GM19035 (cell line): ENCODE results near the gene NOSTRIN.
"Not testable (repeated sequence)": the region's sequence is repeated elsewhere in the genome, so short reads cannot be mapped to it uniquely, and the experiment has no call there.

Experiments
- ATAC-seq: cut with Tn5 transposase; IDR thresholded peaks from one replicate; pipeline ENCODE4 v1.9.1; 2021; ENCODE audit not compliant: unreplicated experiment

NOSTRIN gene

GRCh38 chr2:168816369-168816768, 13.9 kb downstream of the NOSTRIN start:
- no peak for ATAC-seq

GRCh38 chr2:168819050-168819715, 16.7 kb downstream of the NOSTRIN start:
- no peak for ATAC-seq

DNA sequence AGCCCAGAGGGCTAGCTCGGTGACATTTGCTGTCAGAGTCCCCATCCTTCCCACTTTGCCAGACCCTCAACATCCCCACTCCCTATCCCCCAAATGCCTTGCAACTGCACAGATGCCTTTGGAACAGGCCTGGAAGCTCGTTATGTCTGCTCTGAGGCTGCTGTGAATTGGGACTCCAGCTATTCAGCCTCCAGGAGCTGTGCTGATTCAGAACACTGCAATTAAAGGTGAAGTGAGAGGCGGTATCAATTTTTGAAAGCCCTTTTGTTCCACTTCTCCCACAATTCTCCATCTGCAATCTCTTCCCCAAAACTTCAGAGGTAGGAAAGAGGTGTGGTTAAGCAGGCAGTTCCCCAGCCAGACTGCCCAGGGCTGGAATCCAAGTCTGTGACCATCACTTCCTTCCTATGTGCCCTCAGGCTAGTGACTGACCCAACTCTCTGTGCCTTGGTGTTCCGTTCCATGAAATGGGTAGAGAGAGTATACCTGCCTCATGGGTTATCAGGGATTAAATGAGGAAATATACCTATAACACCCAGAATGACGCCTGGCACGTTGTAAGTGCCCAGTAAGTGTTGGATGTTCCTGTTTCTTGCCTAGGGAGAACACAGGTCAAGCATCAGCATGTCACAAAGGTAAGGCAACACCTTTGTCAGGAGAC, 17.5 kb downstream of the NOSTRIN start:
- ATAC-seq: no peak

DNA sequence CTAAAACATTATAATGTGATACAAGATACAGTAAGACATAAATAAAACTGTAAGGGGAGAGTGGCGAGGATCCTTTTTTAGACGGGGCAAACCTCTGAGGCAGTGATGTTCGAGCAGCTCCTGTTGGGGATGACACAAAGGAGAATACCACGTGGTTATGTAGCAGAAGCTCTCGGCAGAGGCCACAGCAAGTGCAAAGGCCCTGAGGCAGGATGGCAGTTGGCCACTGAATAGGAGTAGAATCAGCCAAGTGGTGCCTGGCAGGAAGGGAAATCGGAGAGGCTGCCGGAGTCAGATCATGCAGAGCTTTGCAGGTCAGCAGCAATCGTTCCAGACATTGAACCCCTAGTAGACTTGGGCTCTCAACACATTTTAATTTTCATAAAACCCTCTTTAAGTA, 19.1 kb downstream of the NOSTRIN start:
- no peak for ATAC-seq

- no peak for ATAC-seq
Measured at GRCh38 chr2:168821992-168822391, 19.6 kb downstream of the NOSTRIN start.

- no peak for ATAC-seq
Measured at GRCh38 chr2:168825126-168825525, 22.7 kb downstream of the NOSTRIN start.

DNA sequence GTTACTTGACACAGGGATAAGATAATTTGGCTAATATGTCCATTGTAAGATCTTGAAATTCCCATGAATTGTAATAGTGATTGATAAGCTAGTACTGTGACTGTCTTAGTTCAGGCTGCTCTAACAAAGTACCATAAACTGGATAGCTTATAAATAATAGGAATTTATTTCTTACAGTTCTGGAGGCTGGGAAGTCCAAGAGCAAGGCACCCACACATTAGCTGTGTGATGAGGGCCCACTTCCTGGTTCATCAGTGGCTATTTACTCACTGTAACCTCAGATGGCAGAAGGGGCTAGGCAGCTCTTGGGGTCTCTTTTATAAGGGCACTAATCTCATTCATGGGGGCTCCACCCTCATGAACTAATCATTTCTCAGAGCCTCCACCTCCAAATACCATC, 28.5 kb downstream of the NOSTRIN start:
- no peak for ATAC-seq

- ATAC-seq: no peak
Measured at GRCh38 chr2:168831662-168832061, 29.2 kb downstream of the NOSTRIN start.

DNA sequence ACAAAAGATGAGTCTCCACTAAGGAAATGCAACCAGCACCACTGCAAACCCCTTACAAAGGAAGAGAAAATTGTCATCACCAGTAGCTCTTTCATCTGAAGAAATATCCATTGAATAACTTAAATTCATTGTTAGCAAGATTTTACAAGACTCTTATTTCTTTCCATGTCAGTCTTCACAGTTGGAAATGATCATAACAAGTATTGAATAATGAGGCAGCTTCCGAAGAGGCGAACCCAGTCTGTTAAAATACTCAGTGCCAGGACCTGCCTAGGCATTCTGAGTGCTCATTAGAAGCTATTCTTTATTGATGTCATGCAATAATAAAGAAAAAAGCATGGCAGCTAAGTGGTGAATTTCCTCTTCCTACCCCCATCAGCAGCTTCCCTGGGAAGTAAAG, 33.5 kb downstream of the NOSTRIN start:
- no peak for ATAC-seq

DNA sequence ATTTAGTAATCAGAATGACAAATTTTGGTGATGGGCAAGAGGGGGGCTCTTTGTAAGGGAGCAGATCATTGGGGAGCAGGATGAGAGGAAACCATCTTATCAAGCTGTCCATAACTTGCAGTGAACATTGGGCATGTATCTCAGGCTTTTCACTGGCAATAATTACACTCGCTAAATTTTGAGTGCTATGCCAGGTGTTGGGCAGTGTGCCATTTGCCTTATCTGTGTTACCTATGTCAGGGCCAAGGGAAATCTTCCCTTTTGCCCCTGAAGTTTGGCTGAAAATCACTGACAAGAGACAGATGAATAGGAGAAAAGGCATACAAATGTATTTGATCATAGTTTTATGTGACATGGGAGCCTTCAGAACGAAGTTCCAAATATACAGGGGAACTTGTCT, 39.0 kb downstream of the NOSTRIN start:
- no peak for ATAC-seq

- no peak for ATAC-seq
Measured at GRCh38 chr2:168843253-168843652, 40.8 kb downstream of the NOSTRIN start.

DNA sequence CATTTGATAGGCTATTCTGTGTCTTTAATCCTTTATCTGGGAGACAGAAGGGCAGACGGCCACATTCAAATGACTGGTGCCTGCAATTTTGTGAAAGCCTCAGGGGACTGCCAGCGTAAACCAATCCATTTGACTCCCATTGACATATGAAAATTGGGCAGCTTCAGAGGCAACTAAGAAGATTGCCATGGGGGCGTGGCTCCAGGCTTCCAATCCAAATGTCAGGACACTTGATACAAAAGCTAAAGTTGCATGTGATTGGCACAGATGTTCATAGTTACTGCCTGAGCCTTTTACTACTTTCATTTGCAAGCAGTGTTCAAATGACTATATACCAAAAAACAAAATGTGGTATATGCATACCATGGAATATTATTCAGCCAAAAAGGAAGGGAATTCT, 45.8 kb downstream of the NOSTRIN start:
- ATAC-seq: no peak

DNA sequence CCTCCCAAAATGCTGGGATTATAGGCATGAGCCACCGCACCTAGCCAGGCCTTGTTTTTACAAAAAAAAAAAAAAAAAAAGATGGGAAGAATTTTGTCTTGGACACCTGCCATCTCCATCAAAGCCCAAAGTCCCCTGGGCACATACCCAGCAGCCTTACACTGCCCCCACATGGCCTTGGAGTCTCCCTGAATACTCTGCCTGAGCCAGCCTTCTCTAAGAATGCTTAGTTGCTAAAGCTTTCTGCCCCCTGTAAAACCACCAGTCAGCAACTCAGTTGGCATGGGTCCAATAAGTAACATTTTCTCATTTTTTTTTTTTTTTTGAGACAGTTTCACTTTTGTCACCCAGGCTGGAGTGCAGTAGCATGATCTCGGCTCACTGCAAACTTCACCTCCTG, 47.2 kb downstream of the NOSTRIN start:
- no peak for ATAC-seq

GRCh38 chr2:168850846-168851245, 48.4 kb downstream of the NOSTRIN start:
- ATAC-seq: no peak

DNA sequence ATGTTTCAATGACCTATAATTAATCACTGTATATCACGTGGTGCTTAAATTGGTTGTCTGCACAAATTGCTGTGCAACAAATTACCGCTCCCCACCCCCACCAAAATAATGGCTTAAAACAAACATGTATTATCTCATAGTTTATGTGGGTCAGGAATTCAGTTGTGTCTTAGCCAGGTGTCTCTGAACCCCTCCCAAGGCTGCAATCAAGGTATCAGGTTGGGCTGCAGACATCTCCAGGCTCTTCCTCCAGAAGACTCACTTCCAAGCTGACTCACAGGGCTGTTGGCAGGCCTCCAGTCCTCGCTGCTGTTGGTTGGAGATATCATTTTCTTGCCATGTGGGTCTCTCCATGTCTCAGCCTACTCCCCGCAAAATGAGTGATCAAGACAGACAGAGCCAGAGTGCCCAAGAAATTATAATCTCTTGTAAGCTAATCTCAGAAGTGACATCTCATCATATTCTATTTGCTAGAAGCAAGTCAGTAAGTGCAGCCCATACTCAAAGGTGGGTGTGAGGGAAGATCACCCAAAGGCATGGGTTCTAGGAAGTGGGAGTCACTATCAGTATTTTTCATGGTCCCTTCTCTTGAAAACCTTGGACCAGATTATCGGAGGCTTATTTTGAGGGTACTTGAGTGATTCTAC, 49.4 kb downstream of the NOSTRIN start:
- no peak for ATAC-seq

- ATAC-seq: no peak
Measured at GRCh38 chr2:168852481-168852880, 50.0 kb downstream of the NOSTRIN start.

- no peak for ATAC-seq
Measured at GRCh38 chr2:168853471-168853870, 51.0 kb downstream of the NOSTRIN start.

GRCh38 chr2:168854651-168855050, 52.2 kb downstream of the NOSTRIN start:
- ATAC-seq: no peak

- no peak for ATAC-seq
Measured at GRCh38 chr2:168855601-168856000, 53.2 kb downstream of the NOSTRIN start.

- no peak for ATAC-seq
Measured at GRCh38 chr2:168858146-168858545, 55.7 kb downstream of the NOSTRIN start.

DNA sequence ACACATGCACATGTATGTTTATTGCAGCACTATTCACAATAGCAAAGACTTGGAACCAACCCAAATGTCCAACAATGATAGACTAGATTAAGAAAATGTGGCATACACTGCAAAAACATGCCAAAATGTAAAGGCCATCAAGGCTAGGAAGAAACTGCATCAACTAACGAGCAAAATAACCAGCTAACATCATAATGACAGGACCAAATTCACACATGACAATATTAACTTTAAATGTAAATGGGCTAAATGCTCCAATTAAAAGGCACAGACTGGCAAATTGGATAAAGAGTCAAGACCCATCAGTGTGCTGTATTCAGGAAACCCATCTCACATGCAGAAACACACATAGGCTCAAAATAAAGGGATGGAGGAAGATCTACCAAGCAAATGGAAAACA, 64.7 kb downstream of the NOSTRIN start:
- not testable (repeated sequence) for ATAC-seq

- ATAC-seq: not testable (repeated sequence)
Measured at GRCh38 chr2:168870369-168870768, 67.9 kb downstream of the NOSTRIN start.
